ENCODE results near the gene SF1.

The SF1 gene

DNA sequence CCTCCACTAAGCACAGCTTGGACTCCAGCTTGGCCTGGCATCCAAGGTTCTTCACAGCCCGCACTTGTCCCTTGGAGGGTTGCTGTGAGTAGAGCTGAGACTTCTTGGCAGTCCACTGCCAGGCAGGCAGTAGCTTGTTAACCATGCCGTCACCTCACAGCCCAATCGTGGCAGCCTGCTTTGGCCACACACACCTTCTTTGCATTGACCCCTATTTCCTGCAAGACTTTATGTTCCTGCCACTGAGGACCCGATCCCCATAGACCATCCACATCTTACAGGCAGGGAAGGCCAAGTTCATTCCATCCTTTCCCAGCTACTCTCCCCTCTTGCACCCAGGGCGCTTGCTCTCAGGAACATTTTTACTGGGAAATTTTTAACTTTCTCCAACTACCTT, 16.1 kb downstream of the SF1 start:
- H3K4me1 ChIP-seq (ENCODE audit: insufficient read depth, insufficient read length) = peaks cover 55% of the 10 kb centered on the region
- no peak overlapping the region for H3K4me3 ChIP-seq (ENCODE audit: insufficient read length, low read depth)

DNA sequence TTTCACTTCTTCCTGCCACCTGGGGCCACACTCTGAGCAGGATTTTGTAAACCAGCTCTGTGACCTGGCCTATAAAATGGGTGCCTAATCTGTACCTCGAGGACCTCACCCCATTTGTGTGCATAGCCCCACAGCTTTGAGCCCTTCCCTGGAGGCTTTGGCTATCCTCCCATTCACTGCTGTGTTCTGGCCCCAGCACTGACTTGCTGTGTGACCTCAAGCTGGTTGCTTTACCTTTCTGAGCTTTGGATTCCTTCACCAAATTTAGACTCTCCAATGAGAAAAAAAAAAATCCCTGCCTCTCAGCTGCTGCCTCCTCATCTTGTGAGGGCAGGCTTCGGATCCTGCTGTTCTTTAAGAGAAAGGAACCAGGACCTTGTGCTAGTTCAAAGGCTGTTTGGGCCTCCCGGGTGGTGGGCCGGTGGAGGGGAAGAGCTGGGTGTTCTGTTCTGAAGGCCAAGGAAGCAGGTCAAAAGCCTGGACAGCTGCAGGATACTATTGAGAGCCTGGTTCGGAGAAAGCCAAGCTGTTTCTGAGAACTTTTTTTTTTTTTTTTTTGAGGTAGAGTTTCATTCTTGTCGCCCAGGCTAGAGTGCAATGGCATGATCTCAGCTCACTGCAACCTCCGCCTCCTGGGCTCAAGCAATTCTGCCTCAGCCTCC, 17.5 kb downstream of the SF1 start:
- no peak for TF ChIP-seq ZNF274 (IDR thresholded peaks at IDR 0.05; ENCODE audit: low read depth, low read length)
- TF ChIP-seq YY1 (IDR thresholded peaks at IDR 0.05; ENCODE audit: insufficient read depth, insufficient read length) = no peak
- no peak for TF ChIP-seq SUZ12 (IDR thresholded peaks at IDR 0.05; ENCODE audit: extremely low read depth, insufficient read depth, insufficient read length)
- no peak for DNase-seq (ENCODE audit: low read depth, low spot score)
- H3K9ac ChIP-seq (ENCODE audit: insufficient read length, low read depth) = peak overlapping the region; percentile 42
- no peaks in the 10 kb centered on the region for H3K9me3 ChIP-seq (ENCODE audit: insufficient read depth, low read length)
- H3K4me3 ChIP-seq (ENCODE audit: insufficient read length, low read depth) = no peak overlapping the region
- H3K36me3 ChIP-seq (ENCODE audit: insufficient read depth, insufficient read length, low read length) = peaks cover 36% of the 10 kb centered on the region
- no peaks in the 10 kb centered on the region for H3K27me3 ChIP-seq (ENCODE audit: insufficient read depth, insufficient read length)
- H3K4me1 ChIP-seq (ENCODE audit: insufficient read depth, insufficient read length) = peaks cover 49% of the 10 kb centered on the region

More for the DNA sequence above, 16.1 kb downstream of the SF1 start:
- no peaks in the 10 kb centered on the region for H3K9me3 ChIP-seq (ENCODE audit: insufficient read depth, low read length)
- H3K27me3 ChIP-seq (ENCODE audit: insufficient read depth, insufficient read length) = no peaks in the 10 kb centered on the region
- TF ChIP-seq SUZ12 (IDR thresholded peaks at IDR 0.05; ENCODE audit: extremely low read depth, insufficient read depth, insufficient read length) (no peak), YY1 (IDR thresholded peaks at IDR 0.05; ENCODE audit: insufficient read depth, insufficient read length) (no peak), ZNF274 (IDR thresholded peaks at IDR 0.05; ENCODE audit: low read depth, low read length) (no peak)
- no peak for DNase-seq (ENCODE audit: low read depth, low spot score)
- peak overlapping the region; percentile 14 for H3K9ac ChIP-seq (ENCODE audit: insufficient read length, low read depth)
- H3K36me3 ChIP-seq (ENCODE audit: insufficient read depth, insufficient read length, low read length) = peaks cover 48% of the 10 kb centered on the region

DNA sequence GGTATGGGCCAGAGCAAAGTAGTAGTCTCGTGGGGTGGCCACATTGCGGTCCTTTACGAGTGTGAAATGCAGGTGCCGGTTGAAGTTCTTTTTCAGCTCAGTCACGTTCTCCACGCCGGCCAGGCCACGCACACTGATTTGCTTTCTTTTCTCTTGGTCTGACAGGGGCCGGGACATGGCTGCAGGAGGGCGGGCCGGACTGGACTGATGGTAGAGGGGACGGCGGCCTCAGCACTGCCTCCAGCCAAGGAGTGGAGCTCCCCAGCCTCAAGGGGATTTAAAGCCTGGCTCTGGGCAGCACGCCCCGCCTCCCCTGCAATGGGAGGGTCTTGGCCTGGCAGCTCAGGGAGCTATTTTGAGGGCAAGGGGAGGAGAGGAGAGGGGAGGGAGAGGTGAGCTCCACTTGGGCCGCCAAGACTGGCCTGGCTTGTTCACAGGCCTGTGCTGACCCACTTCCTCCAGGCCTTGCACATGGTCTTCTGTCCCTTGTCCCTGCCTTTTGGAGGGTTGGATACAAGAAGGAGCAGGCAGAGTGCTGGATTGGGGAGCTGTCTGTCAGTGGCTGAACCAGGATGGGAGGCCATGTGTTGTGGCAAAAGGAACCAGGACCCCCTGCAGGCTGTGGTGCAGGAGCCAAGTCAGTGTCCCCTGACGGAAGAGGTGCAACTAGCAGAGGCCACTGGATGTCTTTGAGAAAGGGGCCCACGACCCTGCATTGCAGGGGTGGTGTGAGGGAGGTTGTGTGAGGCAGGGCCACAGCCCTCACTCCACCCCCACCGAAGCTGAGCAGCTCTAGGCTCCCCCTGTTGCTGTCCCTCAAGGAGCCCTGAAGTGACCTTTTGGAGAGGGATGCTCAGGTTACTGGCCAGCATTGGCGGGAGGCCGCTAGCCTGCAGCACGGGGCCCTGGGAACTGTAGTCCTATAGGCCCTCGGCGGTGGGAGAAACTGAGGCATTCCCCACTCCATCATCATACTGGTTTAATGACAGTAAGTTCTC, 18.3 kb downstream of the SF1 start, which contains the start of gene PYGM:
Gene PYGM, minus strand, starts transcription at position 253 of the 998 bp plus-strand sequence. Its CDS starts 76 bp downstream, at position 177.
- no peaks in the 10 kb centered on the region for H3K27me3 ChIP-seq (ENCODE audit: insufficient read depth, insufficient read length)
- no peak for TF ChIP-seq YY1 (IDR thresholded peaks at IDR 0.05; ENCODE audit: insufficient read depth, insufficient read length)
- DNase-seq (ENCODE audit: low read depth, low spot score) = peak; percentile 60
- H3K9ac ChIP-seq (ENCODE audit: insufficient read length, low read depth) = peak within 1 kb of the TSS; percentile 42
- peaks cover 28% of the 10 kb centered on the region for H3K36me3 ChIP-seq (ENCODE audit: insufficient read depth, insufficient read length, low read length)
- H3K9me3 ChIP-seq (ENCODE audit: insufficient read depth, low read length) = no peaks in the 10 kb centered on the region
- no peak within 1 kb of the TSS for H3K4me3 ChIP-seq (ENCODE audit: insufficient read length, low read depth)
- H3K4me1 ChIP-seq (ENCODE audit: insufficient read depth, insufficient read length) = peaks cover 49% of the 10 kb centered on the region

GRCh38 chr11:64759131-64759721, 19.1 kb downstream of the SF1 start:
- no peak for TF ChIP-seq YY1 (IDR thresholded peaks at IDR 0.05; ENCODE audit: insufficient read depth, insufficient read length)
- no peak for TF ChIP-seq SUZ12 (IDR thresholded peaks at IDR 0.05; ENCODE audit: extremely low read depth, insufficient read depth, insufficient read length)
- no peak for TF ChIP-seq ZNF274 (IDR thresholded peaks at IDR 0.05; ENCODE audit: low read depth, low read length)
- H3K4me1 ChIP-seq (ENCODE audit: insufficient read depth, insufficient read length) = peaks cover 44% of the 10 kb centered on the region
- peak overlapping the region; percentile 42 for H3K9ac ChIP-seq (ENCODE audit: insufficient read length, low read depth)
- no peak for DNase-seq (ENCODE audit: low read depth, low spot score)
- H3K27me3 ChIP-seq (ENCODE audit: insufficient read depth, insufficient read length) = no peaks in the 10 kb centered on the region
- no peak overlapping the region for H3K4me3 ChIP-seq (ENCODE audit: insufficient read length, low read depth)
- H3K36me3 ChIP-seq (ENCODE audit: insufficient read depth, insufficient read length, low read length) = peaks cover 20% of the 10 kb centered on the region
- no peaks in the 10 kb centered on the region for H3K9me3 ChIP-seq (ENCODE audit: insufficient read depth, low read length)

DNA sequence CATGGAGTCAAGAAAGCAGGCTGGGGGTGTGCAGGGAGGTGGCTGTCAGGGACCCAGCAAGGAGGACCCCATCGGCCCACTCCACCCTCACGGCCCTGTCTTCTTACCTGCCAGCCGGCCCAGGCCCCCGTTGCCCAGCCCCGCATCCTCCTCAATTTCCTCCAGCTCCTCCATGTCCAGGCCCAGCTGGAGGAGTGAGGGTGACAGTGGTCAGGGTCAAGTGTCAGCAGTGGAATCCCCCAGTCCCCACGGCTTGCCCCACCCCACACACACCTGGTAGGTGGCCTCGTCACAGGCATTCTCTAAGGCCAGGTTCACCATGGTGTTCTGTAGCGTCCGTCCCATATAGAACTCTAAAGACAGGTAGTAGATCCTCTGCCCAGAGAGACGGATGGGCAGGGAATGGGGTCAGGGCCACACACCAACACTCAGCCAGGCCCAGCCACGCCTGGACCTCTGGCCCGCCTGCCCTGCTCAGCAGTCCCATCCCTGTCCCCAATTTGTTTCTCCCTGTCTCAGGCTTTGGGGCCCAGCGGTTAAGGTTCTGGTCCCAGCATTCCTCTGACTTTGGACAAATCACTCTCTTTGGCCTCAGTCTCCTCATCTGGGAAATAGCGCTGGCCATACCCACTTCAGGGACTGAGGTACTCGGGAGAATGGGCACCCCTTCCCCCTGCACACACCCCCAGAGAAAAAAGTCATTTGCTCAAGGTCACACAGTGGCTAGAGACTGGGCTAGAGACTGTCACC, 19.8 kb downstream of the SF1 start:
- TF ChIP-seq ZNF274 (IDR thresholded peaks at IDR 0.05; ENCODE audit: low read depth, low read length) = no peak
- no peak for TF ChIP-seq SUZ12 (IDR thresholded peaks at IDR 0.05; ENCODE audit: extremely low read depth, insufficient read depth, insufficient read length)
- TF ChIP-seq YY1 (IDR thresholded peaks at IDR 0.05; ENCODE audit: insufficient read depth, insufficient read length) = no peak
- DNase-seq (ENCODE audit: low read depth, low spot score) = no peak
- peak overlapping the region; percentile 17 for H3K9ac ChIP-seq (ENCODE audit: insufficient read length, low read depth)
- no peaks in the 10 kb centered on the region for H3K9me3 ChIP-seq (ENCODE audit: insufficient read depth, low read length)
- H3K27me3 ChIP-seq (ENCODE audit: insufficient read depth, insufficient read length) = no peaks in the 10 kb centered on the region
- H3K4me3 ChIP-seq (ENCODE audit: insufficient read length, low read depth) = no peak overlapping the region
- peaks cover 13% of the 10 kb centered on the region for H3K36me3 ChIP-seq (ENCODE audit: insufficient read depth, insufficient read length, low read length)
- peaks cover 37% of the 10 kb centered on the region for H3K4me1 ChIP-seq (ENCODE audit: insufficient read depth, insufficient read length)

DNA sequence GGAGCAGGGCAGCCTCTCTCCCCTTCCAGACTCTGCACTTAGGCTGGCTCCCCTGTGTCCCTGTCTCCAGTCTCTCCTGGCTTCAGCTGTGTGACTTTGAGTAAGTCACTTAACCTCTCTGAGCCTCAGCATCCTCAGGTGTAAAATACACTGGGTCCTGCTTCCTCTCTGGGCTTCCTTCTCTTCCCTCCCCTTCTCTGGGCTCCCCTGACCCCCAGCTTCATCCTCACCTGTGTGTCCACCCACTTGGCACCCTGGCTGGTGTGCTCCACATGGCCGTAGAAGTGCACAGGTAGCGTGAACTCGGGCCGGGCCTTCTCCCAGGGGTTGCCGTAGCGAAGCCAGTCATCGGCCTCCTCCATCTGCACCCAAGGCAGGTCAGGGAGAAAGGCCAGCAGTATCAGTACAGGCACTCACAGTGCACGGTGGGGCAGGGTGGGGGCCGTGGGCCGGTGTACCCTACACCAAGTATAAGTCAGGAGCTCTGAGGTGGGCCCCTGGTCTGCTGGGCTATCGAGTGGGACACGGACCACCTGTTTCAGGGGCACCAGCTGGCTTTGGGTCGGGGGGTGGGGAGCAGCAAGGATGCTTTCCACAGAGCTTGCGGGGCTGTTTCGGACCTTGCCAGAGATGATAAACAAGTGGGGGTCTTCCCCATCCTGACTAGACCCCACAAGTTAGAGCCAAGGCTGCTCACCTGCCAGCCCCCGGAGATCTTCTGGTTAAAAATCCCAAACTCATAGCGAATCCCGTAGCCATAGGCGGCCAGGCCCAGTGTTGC, 20.6 kb downstream of the SF1 start:
- H3K27me3 ChIP-seq (ENCODE audit: insufficient read depth, insufficient read length) = no peaks in the 10 kb centered on the region
- TF ChIP-seq SUZ12 (IDR thresholded peaks at IDR 0.05; ENCODE audit: extremely low read depth, insufficient read depth, insufficient read length) (no peak), ZNF274 (IDR thresholded peaks at IDR 0.05; ENCODE audit: low read depth, low read length) (no peak), YY1 (IDR thresholded peaks at IDR 0.05; ENCODE audit: insufficient read depth, insufficient read length) (no peak)
- H3K36me3 ChIP-seq (ENCODE audit: insufficient read depth, insufficient read length, low read length) = peaks cover 8% of the 10 kb centered on the region
- no peak for DNase-seq (ENCODE audit: low read depth, low spot score)
- H3K9ac ChIP-seq (ENCODE audit: insufficient read length, low read depth) = peak overlapping the region; percentile 17
- H3K4me3 ChIP-seq (ENCODE audit: insufficient read length, low read depth) = no peak overlapping the region
- peaks cover 34% of the 10 kb centered on the region for H3K4me1 ChIP-seq (ENCODE audit: insufficient read depth, insufficient read length)
- no peaks in the 10 kb centered on the region for H3K9me3 ChIP-seq (ENCODE audit: insufficient read depth, low read length)
